GM12892 (cell line): ENCODE results near the gene CSAD.

Source experiments
- POLR2A ChIP-seq: IDR thresholded peaks from 2 replicates; pipeline ENCODE4 v1.6.1; 2011; ENCODE audit warnings: low read depth, low read length, control low read depth
- POLR2AphosphoS5 ChIP-seq: IDR thresholded peaks from 2 replicates; pipeline ENCODE4 v1.6.1; 2011; ENCODE audit warnings: low read depth, low read length, control low read depth

DNA sequence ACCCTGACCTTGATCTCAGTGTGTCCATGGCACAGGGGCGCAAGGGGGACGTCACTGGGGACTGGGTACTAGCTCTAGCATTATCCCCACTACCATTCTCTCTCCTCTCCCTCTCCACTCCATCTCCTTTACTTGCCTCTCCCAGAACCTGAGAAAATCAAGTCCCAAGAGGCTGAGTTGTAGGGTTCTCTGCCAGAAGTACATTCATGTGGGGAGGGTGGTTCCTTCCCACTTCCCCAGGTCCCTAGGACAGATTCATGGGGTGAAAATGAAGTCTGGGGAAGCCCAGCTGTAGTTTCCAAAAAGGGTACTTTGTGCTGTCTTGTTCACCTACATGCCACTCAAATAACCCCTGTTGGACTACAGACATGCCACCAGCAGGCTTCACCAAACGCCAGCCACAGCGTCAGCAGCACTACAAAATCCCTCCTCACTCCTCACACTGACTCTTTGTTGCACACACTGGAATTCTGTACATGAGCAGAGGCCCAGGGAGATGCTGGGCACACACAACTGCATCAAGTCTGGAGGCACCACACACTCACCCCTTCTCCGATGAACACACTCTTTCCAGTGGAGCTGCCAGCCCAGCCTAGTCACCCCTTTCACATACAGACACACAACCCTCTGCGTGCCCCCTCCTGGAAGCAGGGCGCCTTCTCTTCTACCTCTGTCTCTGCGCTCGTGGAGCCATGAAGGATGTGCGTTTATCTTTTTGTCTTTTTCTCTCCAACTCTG lies 44.3 kb upstream of the CSAD start:
- TF ChIP-seq POLR2AphosphoS5 (no peak), POLR2A (no peak)
